NT2/D1 (cell line): ENCODE measurements around the gene WDR90.

Experiments
- SUZ12 ChIP-seq: IDR thresholded peaks from 2 replicates; pipeline ENCODE4 v1.6.1; 2011; ENCODE audit not compliant: insufficient read length, insufficient read depth; ENCODE audit errors: extremely low read depth
- YY1 ChIP-seq: IDR thresholded peaks from 2 replicates; pipeline ENCODE4 v1.6.1; 2011; ENCODE audit not compliant: insufficient read length, insufficient read depth
- ZNF274 ChIP-seq: IDR thresholded peaks from 2 replicates; pipeline ENCODE4 v1.6.1; 2011; ENCODE audit warnings: mild to moderate bottlenecking, low read depth, low read length

- no peak for TF ChIP-seq SUZ12
- no peak for TF ChIP-seq YY1
- no peak for TF ChIP-seq ZNF274
These were observed 10.3 kb upstream of the WDR90 start for GRCh38 chr16:638836-639235.
